Nephron (organoid): Measurements from ENCODE around the gene ZNF697.
A peak's percentile ranks its signal among the peaks of the same experiment; 100 is the strongest.

ENCODE experiments used
- H3K27ac Mint-ChIP-seq, 3 experiments: 2 replicates each; pipeline ENCODE4 v1.8.0; 2020; ENCODE audit warnings: mixed read lengths in 3 of 3, mild to moderate bottlenecking in 2 of 3, moderate library complexity in 1 of 3
- H3K27me3 Mint-ChIP-seq: 2 replicates; pipeline ENCODE4 v1.8.0; 2021; ENCODE audit warnings: low read depth, mild to moderate bottlenecking, moderate library complexity, mixed read lengths
- H3K36me3 Mint-ChIP-seq: 2 replicates; pipeline ENCODE4 v1.8.0; 2020; ENCODE audit warnings: low read depth, mixed read lengths
- H3K4me1 Mint-ChIP-seq: 2 replicates; pipeline ENCODE4 v1.8.0; 2020; ENCODE audit warnings: mixed read lengths
- H3K4me3 Mint-ChIP-seq, 3 experiments: 2 replicates each; pipeline ENCODE4 v1.8.0; 2020; ENCODE audit warnings: mild to moderate bottlenecking in 3 of 3, mixed read lengths in 3 of 3, moderate library complexity in 2 of 3
- H3K9me3 Mint-ChIP-seq: 2 replicates; pipeline ENCODE4 v1.8.0; 2020; ENCODE audit warnings: mixed read lengths
- TF ChIP-seq, protein P1 (sequence below), 3 experiments: fragments of 200-600 bp; sonication (generic); IDR thresholded peaks; one replicate each; pipeline ENCODE4 v1.5.0; 2021; ENCODE audit warnings: antibody characterized with exemption in 3 of 3; ENCODE audit not compliant: unreplicated experiment in 3 of 3

Gene ZNF697

DNA sequence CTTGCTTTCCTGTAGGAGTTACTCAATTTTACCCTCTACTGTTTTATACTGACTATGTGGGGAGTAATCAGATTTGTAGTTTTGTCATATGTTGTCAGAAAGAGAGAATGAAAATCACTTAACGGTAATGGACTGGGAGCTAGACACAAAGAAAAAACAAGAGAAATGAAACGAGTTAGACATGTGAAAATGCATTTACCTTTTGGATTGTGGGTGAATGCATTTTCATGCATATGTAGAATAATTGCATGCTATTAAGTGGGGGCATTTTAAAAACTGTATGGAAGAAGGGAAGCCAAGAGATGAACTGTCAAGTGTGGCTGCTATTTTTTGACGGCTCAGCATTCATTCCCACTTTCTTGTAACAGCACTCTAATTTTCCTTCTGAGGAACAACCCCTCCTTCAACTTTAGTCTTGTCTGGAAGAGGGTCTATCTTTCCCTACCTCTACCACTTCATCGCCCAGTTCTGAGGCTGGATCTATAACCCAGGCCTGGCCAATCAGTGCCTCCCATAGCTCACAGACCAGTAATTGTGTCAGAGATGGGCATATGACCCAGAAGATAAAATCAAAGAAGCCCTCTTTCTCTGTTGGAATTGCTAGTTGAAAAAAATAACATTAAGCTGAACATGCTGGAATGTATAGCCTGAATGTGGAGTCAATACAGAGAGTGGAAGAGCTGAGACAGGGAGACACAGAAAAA lies 5.2 kb upstream of the ZNF697 start:
- H3K4me1 Mint-ChIP-seq = peaks cover 20% of the 10 kb centered on the region
- H3K27me3 Mint-ChIP-seq = no peaks in the 10 kb centered on the region
- TF ChIP-seq, protein P1, sequence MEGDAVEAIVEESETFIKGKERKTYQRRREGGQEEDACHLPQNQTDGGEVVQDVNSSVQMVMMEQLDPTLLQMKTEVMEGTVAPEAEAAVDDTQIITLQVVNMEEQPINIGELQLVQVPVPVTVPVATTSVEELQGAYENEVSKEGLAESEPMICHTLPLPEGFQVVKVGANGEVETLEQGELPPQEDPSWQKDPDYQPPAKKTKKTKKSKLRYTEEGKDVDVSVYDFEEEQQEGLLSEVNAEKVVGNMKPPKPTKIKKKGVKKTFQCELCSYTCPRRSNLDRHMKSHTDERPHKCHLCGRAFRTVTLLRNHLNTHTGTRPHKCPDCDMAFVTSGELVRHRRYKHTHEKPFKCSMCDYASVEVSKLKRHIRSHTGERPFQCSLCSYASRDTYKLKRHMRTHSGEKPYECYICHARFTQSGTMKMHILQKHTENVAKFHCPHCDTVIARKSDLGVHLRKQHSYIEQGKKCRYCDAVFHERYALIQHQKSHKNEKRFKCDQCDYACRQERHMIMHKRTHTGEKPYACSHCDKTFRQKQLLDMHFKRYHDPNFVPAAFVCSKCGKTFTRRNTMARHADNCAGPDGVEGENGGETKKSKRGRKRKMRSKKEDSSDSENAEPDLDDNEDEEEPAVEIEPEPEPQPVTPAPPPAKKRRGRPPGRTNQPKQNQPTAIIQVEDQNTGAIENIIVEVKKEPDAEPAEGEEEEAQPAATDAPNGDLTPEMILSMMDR (IDR thresholded peaks at IDR 0.05; ENCODE audit: unreplicated experiment in 3 of 3) = no peak
- H3K9me3 Mint-ChIP-seq = no peaks in the 10 kb centered on the region
- H3K27ac Mint-ChIP-seq = peak overlapping the region in 2 of 3 experiments; percentile 73 to 90
- H3K4me3 Mint-ChIP-seq = peak overlapping the region in 1 of 3 experiments; percentile 9
- H3K36me3 Mint-ChIP-seq = no peaks in the 10 kb centered on the region

DNA sequence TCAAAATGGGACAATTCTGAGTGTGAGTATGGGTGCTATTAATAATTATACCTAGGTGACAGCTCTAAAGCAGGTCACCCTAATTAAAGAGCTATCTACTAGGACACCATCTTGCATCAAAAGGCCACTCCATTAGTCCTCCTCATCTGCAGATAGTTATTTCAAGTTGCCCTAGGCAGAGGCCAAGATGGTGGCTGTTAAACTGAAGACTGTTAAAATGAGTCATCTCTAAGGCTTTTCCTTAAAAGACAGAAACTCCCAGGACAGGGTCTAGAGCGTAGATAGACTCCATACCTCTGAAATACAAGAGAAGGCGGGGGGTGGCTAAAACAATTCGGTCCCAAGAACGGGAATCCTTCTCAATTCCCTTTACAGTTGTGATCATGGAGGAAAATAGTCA lies 4.5 kb upstream of the ZNF697 start:
- Mint-ChIP-seq H3K27ac (no peak overlapping the region), H3K9me3 (no peaks in the 10 kb centered on the region)

DNA sequence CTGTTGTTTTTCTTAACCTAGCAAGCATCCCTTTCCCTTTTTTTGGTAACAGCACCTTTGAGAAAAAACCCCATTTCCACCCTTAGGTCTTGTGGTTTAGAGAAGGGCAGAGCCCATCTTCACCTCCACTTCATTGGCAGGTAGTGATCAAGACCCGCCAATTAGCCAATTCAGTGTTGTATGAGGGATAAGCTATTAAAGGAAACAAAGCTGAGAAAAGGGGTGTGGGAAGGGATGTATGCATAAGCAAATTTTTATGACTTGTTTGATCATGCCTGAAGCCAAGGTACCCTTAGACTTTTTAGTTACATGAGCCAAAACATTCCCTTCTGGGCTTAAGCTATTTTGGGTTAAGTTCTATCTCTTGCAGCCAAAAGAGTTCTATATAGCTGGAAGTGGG lies 3.6 kb upstream of the ZNF697 start:
- TF ChIP-seq, protein P1 (IDR thresholded peaks at IDR 0.05; ENCODE audit: unreplicated experiment in 3 of 3) = no peak
- no peaks in the 10 kb centered on the region for H3K27me3 Mint-ChIP-seq

More for the DNA sequence above, 4.5 kb upstream of the ZNF697 start:
- no peaks in the 10 kb centered on the region for H3K36me3 Mint-ChIP-seq
- H3K4me3 Mint-ChIP-seq = no peak overlapping the region
- H3K4me1 Mint-ChIP-seq = peaks cover 21% of the 10 kb centered on the region
- no peaks in the 10 kb centered on the region for H3K27me3 Mint-ChIP-seq
- TF ChIP-seq, protein P1 (IDR thresholded peaks at IDR 0.05; ENCODE audit: unreplicated experiment in 3 of 3) = no peak

GRCh38 chr1:119651133-119651532 lies 3.1 kb upstream of the ZNF697 start:
- H3K27ac Mint-ChIP-seq = peak overlapping the region in 1 of 3 experiments; percentile 16
- H3K4me1 Mint-ChIP-seq = peaks cover 31% of the 10 kb centered on the region
- no peaks in the 10 kb centered on the region for H3K27me3 Mint-ChIP-seq
- H3K36me3 Mint-ChIP-seq = no peaks in the 10 kb centered on the region
- no peaks in the 10 kb centered on the region for H3K9me3 Mint-ChIP-seq
- peak overlapping the region in 1 of 3 experiments; percentile 15 for H3K4me3 Mint-ChIP-seq
- TF ChIP-seq, protein P1 (IDR thresholded peaks at IDR 0.05; ENCODE audit: unreplicated experiment in 3 of 3) = no peak

More for the DNA sequence above, 3.6 kb upstream of the ZNF697 start:
- Mint-ChIP-seq H3K9me3 (no peaks in the 10 kb centered on the region), H3K4me1 (peaks cover 26% of the 10 kb centered on the region), H3K4me3 (peak overlapping the region in 1 of 3 experiments; percentile 15), H3K27ac (peak overlapping the region in 2 of 3 experiments; percentile 30 to 39), H3K36me3 (no peaks in the 10 kb centered on the region)

DNA sequence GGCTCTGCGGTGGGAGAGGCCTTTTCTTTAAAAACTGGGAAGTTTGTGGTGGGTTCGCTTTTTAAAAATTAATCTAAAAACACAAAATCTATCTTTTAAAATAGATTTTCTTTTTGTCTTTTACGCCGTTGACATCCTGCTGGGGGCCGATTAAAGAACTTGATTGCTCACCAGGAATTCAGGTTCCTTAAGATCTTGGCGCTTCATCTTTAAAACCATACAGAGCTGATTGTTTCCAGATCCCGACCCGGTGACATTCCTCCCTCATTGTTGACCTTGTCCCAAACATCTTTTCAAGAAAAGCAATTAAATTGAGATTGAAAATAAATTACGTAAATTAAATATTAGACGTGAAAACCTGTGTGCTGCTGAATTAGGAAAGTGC lies 546 bp upstream of the ZNF697 start:
- H3K36me3 Mint-ChIP-seq = peaks cover 5% of the 10 kb centered on the region
- H3K4me3 Mint-ChIP-seq = peak overlapping the region; percentile 96 to 98 (median 98)
- H3K27ac Mint-ChIP-seq = peak overlapping the region; percentile 74 to 98 (median 96)
- H3K4me1 Mint-ChIP-seq = peaks cover 32% of the 10 kb centered on the region
- TF ChIP-seq, protein P1 (IDR thresholded peaks at IDR 0.05; ENCODE audit: unreplicated experiment in 3 of 3) = no peak
- H3K27me3 Mint-ChIP-seq = no peaks in the 10 kb centered on the region
- H3K9me3 Mint-ChIP-seq = no peaks in the 10 kb centered on the region
